ENCODE data around the gene CFAP61.
"Not testable (repeated sequence)": the region's sequence is repeated elsewhere in the genome, so short reads cannot be mapped to it uniquely, and the experiment has no call there.

CFAP61 gene

DNA sequence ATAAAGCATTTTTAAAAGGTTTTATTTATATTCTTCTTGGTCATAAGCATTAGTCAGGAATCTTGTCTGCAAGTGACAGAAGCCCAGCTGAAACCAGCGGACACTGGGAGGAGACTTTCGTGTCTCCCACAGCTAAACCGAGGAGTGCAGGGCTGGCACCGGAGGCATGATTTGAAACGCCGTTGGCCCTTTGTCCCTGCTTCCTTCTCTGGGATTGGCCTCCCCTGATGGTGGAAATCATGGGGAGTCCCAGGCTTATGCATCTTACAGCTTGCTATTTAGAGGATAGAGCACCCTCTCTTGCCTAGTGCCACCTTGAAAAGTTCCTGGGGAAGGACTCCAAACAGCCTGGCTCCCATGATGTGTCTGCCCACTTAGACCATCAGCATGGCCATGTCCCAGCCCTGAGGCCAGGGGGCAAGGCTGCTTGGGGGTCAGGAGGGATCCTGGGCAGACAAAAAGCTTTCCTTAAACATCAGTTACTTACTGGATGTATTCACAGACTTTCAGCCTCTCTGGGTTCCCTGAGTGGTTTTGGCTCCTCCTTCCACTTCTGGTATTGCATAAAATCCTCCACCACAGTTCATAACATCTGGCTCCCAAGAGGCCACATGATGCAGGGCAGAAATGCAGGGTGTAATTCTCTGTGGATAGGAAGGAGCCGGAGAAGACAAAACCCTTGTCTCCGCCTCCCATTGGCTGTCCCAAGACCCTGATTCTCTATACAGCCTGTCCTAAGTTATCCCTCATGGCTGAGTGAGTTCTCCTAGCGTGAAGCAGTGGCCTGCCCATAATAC is 266.2 kb downstream of the CFAP61 start:
- DNase-seq (ENCODE audit: low read depth, low spot score), result no peak

DNA sequence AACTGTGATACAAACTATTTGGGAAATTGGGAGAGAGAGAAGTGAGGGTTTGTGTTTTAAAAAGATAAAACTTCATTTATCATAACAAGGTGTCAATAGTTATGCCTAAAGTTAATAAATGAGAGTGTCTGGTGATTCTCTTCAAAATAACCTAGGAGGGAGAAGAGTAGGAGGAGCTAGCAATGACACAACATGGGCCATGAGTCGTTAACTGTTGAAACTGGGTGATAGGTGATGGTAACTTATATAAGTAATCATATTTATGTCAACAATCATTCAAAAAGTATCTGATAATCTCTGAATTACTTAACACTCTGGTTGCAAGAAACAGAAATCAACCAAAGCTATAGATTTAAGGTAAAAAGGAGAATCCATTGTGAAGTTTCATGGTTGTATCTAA is 268.8 kb downstream of the CFAP61 start:
- no peak for DNase-seq (ENCODE audit: low read depth, low spot score)

DNA sequence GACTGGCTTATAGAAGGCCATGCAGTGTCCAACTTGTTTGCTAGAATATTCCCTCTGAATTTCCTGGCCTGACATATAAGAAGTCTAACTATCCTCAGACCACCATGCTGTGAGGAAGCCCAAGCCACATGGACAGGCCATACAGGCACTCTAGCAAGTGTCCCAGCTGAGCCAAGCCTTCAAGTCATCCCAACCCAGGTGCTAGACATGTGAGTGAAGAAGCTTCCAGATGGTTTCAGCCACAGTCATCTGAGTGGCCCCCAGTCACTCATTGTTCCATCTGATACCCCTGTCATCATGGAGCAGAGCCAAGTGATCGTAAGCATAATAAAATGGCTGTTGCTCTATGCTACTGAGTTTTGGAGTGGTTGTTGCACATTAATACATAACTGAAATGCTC is 269.6 kb downstream of the CFAP61 start:
- no peak for DNase-seq (ENCODE audit: low read depth, low spot score)

DNA sequence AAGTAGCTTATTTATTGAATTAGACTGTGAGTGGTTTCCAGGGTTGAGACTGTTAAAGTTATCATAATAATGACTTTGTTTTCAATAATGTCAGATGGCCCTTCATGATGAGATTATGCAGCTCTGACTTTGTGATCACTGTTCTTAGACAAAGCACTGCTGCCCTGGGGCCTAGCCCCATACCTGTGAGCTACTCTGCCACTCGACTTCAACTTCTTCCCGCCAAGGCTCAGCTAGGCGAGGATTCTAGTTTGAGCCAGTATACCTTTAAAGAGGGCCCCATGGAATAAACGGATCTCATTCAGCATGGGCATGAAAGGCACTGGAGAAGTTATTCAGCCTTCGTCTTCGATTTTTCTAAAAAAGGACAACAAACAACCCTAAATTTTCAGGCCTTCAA is 270.6 kb downstream of the CFAP61 start:
- DNase-seq (ENCODE audit: low read depth, low spot score), result no peak

DNA sequence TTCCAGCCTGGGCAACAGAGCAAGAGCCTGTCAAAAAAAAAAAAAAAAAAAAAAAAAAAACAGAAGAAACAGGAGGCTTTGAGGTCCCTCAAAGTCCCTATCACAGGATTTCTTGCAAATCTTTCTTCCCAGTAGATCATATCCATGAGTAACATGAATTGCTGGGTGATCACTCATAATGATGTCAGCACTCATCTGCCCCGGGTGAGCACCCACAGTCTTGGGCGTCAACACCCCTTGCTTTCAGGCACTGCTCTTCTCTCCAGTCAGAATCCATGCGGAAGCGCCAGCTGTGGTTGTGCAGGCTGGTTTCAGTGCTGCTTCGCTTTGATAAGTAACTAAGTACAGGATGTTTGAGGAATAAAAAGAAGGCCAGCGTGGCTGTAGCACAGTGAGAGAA is 275.4 kb downstream of the CFAP61 start:
- DNase-seq (ENCODE audit: low read depth, low spot score), result no peak

DNA sequence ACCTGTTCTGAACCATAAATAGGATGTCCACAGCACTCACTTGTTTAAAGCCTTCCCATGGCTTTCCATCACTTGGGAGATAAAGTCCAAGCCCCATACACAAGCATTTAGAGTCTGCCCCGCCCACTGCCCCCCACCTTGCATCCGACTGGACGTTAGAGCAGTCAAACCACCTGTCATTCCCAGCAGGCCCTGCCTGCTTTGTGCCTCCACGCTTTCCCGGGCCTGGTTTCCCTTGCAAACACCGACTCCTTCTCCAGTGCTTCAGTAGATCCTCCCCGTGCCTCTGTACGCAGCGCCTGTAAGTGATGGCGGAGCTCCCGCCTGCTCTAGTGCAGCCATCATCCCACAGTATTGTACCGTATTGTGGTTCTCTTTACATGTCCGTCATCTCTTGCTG is 277.2 kb downstream of the CFAP61 start:
- DNase-seq (ENCODE audit: low read depth, low spot score), result no peak

DNA sequence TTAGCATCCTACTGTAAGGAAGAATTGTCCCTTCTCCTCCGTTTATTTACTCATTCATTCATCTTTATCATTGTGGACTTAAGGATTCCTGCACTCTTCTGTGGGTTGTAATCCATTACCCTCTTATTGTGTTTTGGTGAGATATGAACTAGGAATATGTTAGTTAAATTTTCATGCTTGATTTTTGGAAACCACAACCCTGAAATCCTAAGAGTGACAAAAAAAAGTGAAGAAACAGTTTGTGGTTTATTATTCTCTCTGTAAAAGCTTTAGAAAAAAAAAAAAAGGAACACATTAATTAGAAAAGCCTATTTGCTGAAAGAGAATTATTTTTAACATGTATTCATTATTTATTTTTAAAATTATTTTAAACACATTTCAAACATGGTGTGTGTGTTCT is 278.8 kb downstream of the CFAP61 start:
- no peak for DNase-seq (ENCODE audit: low read depth, low spot score)

DNA sequence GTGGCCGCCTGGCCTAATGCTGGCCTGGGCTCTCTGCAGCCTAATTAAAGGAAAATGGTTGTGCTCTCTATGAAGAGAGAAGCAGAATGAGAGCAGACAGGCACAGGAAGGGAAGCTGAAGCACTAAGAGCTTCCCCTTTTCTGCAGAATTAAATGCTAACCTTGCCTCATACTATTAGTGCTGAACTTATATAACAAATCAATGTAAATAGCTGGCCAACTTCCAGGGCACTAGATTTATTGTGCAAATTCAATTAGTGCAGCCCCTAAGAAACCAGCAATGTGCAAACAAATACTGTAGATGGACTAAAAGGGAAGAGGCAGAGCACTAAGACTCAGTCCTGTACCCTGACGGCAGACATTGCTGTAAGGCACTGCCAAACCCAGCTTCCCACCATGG is 279.5 kb downstream of the CFAP61 start:
- no peak for DNase-seq (ENCODE audit: low read depth, low spot score)

DNA sequence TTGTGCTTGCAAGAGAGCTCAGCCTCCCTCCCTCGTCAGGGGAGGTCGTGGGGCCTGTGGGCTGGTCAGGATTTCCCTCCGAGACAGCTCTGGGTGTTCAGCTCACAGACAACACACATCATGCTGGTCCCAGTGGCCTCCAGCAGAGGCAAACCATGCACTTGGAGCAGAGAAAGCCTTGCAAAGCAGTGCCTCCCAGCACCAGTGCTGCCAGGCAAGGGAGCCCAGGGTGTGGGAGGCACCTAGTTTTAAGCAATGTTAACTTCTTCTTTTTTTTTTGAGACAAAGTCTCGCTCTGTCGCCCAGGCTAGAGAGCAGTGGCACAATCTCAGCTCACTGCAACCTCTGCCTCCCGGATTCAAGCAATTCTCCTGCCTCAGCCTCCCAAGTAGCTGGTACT is 281.5 kb downstream of the CFAP61 start:
- no peak for DNase-seq (ENCODE audit: low read depth, low spot score)

DNA sequence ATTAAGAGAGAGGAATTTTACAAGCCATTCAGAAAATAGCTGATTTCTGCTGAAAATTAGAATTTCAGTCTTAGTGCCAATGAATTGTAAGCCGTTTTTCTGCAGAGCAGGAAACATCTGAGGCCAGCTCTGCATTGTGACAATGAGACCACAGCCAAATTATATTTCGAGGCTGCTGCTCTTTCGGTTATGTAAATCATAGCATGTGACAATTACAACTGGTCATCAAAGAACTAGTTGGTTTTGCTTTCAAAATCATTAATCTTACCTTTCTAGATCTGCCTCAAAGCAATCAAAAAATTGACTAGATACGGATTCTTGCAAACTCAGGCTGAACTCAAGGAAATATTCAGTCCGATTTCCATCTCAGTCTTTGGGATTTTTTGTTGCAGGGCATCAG is 282.2 kb downstream of the CFAP61 start:
- no peak for DNase-seq (ENCODE audit: low read depth, low spot score)

DNA sequence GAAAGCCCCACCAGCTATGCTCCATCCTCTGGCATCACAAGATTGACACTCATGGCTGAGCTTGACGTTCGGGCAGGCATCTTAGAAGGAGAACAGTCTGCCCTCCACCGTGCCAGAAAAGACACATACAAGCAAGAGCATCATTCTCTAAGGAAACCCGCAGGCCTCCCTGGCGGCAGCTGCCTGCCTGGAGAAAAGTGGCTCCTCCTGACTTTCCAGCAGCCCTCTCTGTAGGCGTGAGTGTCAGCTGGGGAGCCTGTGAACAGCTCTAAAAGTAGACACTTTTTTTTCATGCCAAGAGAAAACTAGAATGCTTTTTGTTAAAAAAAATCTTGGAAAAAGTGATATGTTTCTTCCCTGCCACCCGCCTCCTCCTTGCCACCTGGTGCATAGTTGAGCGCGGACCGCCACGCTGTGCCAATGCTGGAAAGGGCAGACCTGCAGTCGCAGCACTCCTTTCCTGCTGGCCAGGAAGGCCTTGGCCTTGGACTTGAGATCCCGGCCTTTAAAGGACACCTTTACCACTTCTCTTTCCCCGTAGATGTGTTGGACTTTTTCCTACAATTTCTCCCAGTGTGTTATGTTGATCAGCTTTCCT is 285.9 kb downstream of the CFAP61 start:
- DNase-seq (ENCODE audit: low read depth, low spot score), result no peak

DNA sequence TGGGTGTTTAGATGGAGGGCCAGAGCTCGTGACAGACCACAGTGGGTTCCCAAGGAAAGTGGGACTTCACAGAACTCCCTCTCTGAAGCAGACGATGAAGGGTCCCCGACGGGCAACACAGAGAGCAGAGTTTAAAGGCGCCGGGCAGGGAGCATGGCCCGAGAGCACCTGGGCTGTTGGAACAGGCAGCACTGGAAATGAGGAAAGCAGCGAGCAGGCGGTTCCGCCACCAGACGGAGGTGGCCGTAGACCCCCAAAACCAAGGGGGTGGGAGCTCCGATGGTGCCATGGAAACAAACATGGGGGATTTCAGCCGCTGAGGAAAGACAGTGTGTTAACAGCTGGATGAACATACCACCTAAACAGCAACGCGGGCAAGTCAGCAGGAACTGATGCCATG is 288.1 kb downstream of the CFAP61 start:
- no peak for DNase-seq (ENCODE audit: low read depth, low spot score)

DNA sequence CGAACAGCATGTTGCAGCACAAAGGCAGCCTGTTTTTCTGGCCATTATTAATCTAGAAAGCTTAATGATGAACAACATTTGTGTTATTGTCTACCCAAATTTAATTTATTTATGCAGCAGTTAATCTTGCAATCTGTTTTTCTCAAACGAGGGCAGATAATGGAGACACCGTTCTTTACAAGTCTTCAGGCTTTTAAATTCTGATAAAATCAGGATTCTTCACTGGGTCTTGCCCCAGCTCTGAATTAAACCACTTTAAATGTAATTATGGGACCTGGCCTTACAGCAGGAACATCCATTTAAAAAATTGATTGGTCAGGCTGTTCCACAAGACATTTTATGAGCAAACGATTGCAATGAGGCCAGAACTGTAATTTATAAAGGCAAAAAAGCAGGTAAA is 289.0 kb downstream of the CFAP61 start:
- no peak for DNase-seq (ENCODE audit: low read depth, low spot score)

DNA sequence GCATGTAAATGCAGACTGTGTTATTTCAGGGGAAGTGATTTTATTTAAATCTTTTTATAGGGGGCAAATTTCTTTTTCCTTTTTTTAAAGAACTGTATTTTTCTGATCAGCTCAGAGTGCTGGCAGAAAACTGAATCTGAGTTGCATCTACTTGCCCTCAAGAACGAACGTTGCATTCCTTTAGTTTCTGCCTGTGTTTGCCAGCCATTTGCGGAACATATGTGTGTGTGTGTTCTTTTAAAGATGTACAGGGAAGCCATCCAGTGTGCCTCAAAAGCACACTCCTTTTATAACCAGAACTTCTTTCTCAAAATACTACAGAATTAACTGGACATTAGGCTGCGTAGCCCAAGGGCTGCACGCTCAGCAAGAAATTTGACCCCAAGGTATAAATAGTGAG is 289.7 kb downstream of the CFAP61 start:
- no peak for DNase-seq (ENCODE audit: low read depth, low spot score)

DNA sequence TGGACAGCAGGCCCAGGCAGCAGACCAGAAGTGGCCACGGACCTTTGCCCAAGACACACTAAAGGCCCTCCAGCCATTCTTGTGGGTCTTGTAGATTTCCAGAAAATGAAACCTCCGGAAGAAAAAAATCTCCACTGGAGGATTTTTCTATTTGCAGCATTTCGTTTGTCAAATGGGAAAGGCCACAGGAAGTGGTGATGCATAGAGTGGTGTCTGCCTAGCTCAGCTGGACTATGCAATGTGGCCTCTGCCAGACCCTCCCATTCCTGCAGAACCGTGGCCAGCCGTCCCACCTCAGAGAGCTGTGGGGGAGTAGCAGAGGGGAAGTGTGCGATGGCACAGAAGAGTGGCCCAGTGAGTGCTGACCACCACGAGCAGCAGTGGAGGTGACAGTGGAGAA is 291.6 kb downstream of the CFAP61 start:
- no peak for DNase-seq (ENCODE audit: low read depth, low spot score)

DNA sequence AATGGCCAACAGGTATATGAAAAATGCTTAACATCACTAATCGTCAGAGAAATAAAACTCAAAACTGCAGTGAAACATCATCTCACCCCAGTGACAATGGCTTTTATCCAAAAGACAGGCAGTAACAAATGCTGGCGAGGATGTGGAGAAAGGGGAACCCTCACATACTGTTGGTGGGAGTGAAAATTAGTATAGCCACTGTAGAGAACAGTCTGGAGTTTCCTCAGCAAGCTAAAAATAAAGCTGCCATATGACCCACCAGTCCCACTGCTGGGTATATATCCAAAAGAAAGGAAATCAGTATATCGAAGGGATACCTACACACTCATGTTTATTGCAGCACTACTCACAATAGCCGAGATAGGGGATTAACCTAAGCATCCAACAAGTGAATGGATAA is 292.1 kb downstream of the CFAP61 start:
- DNase-seq (ENCODE audit: low read depth, low spot score), result no peak

DNA sequence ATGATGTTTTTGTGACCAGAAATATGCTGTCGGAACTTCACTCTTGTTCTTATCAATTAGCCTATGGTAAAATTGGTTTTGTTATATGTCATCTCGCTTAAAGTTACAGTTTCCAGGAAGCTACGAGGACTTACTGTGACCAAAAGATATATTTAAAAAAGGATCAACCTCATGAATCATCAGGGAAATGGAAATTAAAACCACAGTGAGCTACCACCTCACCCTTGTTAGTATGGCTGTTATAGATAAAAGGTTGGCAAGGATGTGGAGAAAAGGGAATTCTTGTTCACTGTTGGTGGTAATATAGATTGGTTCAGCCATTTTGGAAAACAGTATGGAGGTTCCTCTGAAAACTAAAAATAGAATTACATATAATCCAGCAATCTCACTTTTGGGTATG is 301.2 kb downstream of the CFAP61 start:
- DNase-seq (ENCODE audit: low read depth, low spot score), result no peak

DNA sequence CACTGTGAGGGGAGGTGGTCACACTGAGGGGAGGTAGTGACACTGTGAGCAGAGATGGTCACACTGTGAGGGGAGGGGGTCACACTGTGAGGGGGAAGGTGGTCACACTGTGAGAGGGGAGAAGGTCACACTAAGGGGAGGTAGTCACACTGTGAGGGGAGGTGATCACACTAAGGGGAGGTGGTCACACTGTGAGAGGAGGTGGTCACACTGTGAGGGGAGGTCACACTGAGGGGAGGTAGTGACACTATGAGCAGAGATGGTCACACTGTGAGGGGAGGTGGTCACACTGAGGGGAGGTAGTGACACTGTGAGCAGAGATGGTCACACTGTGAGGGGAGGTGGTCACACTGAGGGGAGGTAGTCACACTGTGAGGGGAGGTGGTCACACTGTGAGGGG is 303.2 kb downstream of the CFAP61 start:
- not testable (repeated sequence) for DNase-seq (ENCODE audit: low read depth, low spot score)

DNA sequence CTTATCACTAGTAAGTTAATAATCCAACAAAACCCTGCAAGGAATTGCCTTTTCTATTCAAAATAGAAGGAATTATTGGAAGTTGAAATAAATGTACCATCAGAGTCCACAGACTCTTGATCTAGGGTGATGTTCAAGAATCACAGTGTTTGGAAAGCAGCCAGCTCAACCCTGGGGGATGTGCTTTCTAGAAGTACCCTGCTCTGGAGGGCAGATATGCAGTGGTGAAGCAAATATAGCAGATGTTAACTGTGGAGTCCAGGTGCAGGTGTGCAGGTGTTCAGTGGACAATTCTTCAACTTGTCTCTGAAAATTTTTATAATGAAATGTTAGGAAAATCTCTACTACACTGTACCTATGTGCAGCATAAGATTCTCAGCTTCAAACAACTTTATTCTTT is 306.5 kb downstream of the CFAP61 start:
- no peak for DNase-seq (ENCODE audit: low read depth, low spot score)

DNA sequence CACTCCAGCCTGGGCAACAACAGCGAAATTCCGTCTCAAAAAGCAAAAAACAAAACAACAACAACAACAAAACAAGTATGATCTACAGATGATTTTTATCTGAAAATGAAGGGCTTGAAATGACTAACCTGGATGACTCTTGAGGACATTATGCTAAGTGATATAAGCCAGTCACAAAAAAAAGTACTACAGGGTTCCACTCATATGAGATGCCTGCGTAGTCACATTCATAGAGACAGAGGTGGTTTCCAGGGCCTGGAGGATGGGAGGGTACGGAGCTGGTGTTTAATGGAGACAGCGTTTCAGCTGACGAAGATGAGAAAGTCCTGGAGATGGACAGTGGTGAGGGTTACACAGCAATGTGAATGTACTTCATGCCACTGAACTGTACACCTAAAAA is 307.3 kb downstream of the CFAP61 start:
- DNase-seq (ENCODE audit: low read depth, low spot score), result no peak

DNA sequence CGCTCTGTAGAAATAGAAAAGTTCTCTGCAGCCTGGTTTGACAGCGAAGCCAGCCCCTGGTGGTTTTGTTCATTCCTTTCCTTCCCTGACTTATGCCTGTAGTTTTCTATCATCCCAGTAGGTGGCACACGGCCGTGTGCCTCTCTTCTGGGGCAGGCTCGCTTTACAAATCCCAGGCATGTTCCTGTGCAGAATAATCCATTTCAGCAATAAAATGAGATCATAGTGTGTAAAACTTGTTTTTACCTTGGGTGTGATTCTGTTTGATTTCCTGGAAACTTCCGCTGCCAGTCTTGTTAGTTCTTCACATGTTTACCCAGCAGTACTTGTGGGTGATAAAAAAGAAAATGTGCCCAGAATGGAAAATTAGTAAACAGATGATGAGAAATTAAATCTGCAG is 308.1 kb downstream of the CFAP61 start:
- DNase-seq (ENCODE audit: low read depth, low spot score), result peak; percentile 88

DNA sequence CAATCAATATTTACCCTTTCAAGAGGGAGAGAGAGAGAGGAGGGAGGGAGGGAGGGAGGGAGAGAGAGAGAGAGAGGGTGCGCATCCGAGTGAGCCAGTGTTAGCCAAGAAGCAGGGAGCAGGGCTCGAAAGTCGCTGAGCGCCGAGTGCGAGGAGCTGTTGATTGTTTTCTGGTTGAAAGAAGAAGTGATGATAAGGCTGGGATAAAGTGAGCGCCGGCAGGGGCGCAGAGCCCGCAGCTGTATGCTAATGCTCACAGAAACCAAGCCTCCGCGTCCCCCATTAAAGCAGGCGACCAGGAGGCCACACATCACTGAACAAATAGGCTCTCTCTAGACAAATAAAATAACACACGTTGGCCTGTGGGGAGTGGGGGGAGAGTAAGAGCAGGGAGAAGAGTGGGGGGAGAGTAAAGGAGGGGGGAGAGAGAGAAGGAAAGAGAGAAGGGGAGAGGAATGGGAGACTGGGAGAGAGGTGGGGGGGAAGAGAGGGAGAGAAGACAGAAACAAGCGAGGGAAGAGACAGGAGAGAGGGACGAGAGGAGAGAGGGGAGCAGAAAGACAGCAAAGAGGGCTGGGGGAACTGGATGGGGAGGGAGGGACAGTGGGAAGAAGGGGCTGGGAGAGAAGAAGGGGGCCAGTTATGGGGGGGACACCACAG is 310.6 kb downstream of the CFAP61 start:
- peak; percentile 16 for DNase-seq (ENCODE audit: low read depth, low spot score)

DNA sequence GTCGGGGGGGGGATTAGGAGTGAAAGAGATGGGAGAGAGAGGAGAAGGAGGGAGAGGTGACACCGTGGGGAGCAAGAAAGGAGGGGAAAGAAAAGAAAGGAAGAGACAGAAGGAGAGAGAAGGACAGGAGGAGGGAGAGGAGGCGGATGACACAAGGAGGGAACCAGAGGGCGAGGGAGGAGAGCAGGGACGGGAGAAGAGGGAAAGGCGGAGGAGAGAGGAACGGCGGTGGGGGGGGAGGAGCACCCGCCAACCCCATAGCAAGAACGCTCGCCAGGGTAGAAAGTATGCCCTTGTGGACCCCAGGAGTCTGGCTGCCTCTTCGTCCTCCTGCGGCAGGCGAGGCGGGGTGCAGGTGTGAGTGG is 311.1 kb downstream of the CFAP61 start:
- no peak for DNase-seq (ENCODE audit: low read depth, low spot score)
